CD4-positive, alpha-beta T cell treated with Interferon gamma for 1 hour (primary cell): ENCODE data around the gene GGA1.
"Not testable (repeated sequence)": the region's sequence is repeated elsewhere in the genome, so short reads cannot be mapped to it uniquely, and the experiment has no call there.

ENCODE experiments used
- DNase-seq: peaks from one replicate; pipeline ENCODE4 v3.0.0-alpha.2; 2020

GGA1 gene

GRCh38 chr22:37571258-37571991, 37.2 kb upstream of the GGA1 start:
- DNase-seq: no peak

- DNase-seq: no peak
Measured at GRCh38 chr22:37571992-37572373, 36.7 kb upstream of the GGA1 start.

- DNase-seq: no peak
Measured at GRCh38 chr22:37575490-37576003, 33.1 kb upstream of the GGA1 start.

- DNase-seq: no peak
Measured at GRCh38 chr22:37578002-37578401, 30.6 kb upstream of the GGA1 start.

GRCh38 chr22:37581504-37581903, 27.1 kb upstream of the GGA1 start:
- no peak for DNase-seq

GRCh38 chr22:37582526-37582925, 26.1 kb upstream of the GGA1 start:
- no peak for DNase-seq

- no peak for DNase-seq
Measured at GRCh38 chr22:37588546-37589215, 20.0 kb upstream of the GGA1 start.

GRCh38 chr22:37589636-37590035, 19.0 kb upstream of the GGA1 start:
- DNase-seq: no peak

GRCh38 chr22:37591081-37591480, 17.6 kb upstream of the GGA1 start:
- DNase-seq: not testable (repeated sequence)

GRCh38 chr22:37591823-37592404, 16.7 kb upstream of the GGA1 start:
- no peak for DNase-seq

GRCh38 chr22:37594237-37594636, 14.4 kb upstream of the GGA1 start:
- no peak for DNase-seq

GRCh38 chr22:37599153-37599552, 9.5 kb upstream of the GGA1 start:
- DNase-seq: no peak

GRCh38 chr22:37601203-37601539, 7.5 kb upstream of the GGA1 start:
- no peak for DNase-seq

- no peak for DNase-seq
Measured at GRCh38 chr22:37601540-37602442, 6.8 kb upstream of the GGA1 start.

GRCh38 chr22:37602546-37603277, 5.9 kb upstream of the GGA1 start:
- not testable (repeated sequence) for DNase-seq

GRCh38 chr22:37604074-37604473, 4.6 kb upstream of the GGA1 start:
- no peak for DNase-seq

GRCh38 chr22:37604875-37605274, 3.8 kb upstream of the GGA1 start:
- peak; percentile 44 for DNase-seq

GRCh38 chr22:37607010-37607934, 1.4 kb upstream of the GGA1 start:
- DNase-seq: peak; percentile 87

GRCh38 chr22:37607935-37608476, 628 bp upstream of the GGA1 start:
- DNase-seq: no peak

GRCh38 chr22:37609240-37610152, 862 bp downstream of the GGA1 start:
- DNase-seq: no peak
